AG04449 (cell line): Measurements from ENCODE around the gene SLC29A2.

ENCODE experiments used
- CTCF ChIA-PET: fragments of 350-600 bp; formaldehyde crosslinking; extraction: SDS; loops from one replicate; lab custom pipeline; 2021; ENCODE audit warnings: antibody characterized with exemption; lab: Yijun Ruan, JAX
- POLR2A ChIA-PET: fragments of 400-600, 350-600 bp; formaldehyde crosslinking; extraction: SDS; loops from one replicate; lab custom pipeline; 2020; ENCODE audit warnings: antibody characterized with exemption, inconsistent platforms; lab: Yijun Ruan, JAX
- DNase-seq: peaks from one replicate; pipeline ENCODE4 v3.0.0-alpha.2; 2010; ENCODE audit warnings: low read depth, low spot score
- H3K4me3 ChIP-seq: 2 replicates; pipeline ENCODE4 v1.5.1; 2011; ENCODE audit warnings: low read depth, mild to moderate bottlenecking, control low read depth, low read length
- TF ChIP-seq, protein P1 (sequence below): IDR thresholded peaks from one replicate; pipeline ENCODE4 v1.5.1; 2011; ENCODE audit warnings: mild to moderate bottlenecking, moderate library complexity, low read length, control low read depth, inconsistent platforms; ENCODE audit not compliant: insufficient read depth; ENCODE audit errors: missing control alignments

The SLC29A2 gene

DNA sequence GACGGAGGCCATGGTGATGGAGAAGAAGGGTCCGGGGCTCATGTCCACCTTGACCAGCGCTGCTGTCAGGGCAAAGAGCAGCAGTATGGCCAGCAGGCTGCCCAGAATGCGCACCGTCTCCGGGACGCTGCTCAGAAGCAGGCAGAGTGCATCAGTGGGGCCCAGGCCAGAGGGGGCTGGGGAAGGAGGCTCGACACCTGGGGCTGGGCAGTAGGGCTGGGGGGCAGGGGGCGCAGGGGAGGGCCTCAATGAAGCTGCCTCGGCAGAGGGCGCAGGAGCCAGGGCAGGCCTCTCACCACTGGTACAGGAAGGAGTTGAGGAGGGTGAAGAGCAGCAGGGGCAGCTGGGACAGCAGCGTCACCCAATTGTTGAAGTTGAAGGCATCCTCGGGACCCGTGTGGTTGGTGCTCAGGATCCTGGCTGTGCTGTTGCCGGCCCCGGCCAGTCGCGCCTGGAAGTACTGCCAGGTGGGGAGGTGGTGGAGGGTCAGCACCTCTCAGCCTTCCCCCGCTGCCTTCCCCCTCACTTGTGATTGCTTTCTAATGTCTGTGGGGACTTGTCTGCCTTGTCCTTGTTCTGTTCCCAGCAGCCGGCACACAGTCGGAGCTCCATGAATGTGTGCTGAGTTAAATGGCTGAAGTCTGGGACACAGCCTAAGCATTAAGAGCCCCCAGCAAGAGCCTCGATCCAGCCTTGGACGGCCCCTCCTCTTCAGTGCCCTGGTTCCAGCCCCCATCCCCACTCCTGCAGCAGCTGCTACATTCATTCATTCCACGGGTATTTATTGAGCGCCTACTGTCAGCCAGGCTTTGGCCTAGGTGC lies 2.3 kb downstream of the SLC29A2 start:
- ChIA-PET POLR2A (interaction anchor here (0.7 to 1.3 kb wide), 3 partner anchors 56 to 360 kb away, joined by 3 to 5 read pairs (median 3); no protein-coding TSS in a partner anchor), CTCF (interaction anchor here (1.2 to 10.1 kb wide), 5 partner anchors 18 to 58 kb away, joined by 3 to 197 read pairs (median 7); no protein-coding TSS in a partner anchor)
- no peak overlapping the region for H3K4me3 ChIP-seq
- DNase-seq, result no peak
- TF ChIP-seq, protein P1, sequence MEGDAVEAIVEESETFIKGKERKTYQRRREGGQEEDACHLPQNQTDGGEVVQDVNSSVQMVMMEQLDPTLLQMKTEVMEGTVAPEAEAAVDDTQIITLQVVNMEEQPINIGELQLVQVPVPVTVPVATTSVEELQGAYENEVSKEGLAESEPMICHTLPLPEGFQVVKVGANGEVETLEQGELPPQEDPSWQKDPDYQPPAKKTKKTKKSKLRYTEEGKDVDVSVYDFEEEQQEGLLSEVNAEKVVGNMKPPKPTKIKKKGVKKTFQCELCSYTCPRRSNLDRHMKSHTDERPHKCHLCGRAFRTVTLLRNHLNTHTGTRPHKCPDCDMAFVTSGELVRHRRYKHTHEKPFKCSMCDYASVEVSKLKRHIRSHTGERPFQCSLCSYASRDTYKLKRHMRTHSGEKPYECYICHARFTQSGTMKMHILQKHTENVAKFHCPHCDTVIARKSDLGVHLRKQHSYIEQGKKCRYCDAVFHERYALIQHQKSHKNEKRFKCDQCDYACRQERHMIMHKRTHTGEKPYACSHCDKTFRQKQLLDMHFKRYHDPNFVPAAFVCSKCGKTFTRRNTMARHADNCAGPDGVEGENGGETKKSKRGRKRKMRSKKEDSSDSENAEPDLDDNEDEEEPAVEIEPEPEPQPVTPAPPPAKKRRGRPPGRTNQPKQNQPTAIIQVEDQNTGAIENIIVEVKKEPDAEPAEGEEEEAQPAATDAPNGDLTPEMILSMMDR, result no peak

DNA sequence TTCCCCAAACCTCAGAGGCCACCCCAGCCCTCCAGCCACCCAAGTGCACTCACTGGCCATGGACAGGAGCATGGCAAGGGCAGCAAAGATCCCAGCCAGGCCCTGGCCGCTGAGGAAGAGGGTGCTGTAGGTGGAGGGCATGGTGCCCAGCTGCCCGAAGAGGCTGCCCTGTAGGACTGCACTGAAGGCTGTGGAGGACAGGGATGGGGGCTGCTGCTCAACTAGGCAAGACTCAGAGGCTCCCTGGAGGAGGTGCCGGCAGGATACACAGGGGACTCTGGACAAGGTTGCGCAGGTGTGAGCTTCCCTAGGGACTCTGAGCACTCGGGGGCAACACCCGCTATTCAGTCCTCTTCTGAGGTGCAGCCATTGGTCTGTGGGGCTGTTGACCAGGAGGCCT lies 3.1 kb downstream of the SLC29A2 start:
- TF ChIP-seq, protein P1, result no peak
- ChIA-PET CTCF (interaction anchor here (0.9 to 10.1 kb wide), 4 partner anchors 9 to 21 kb away, joined by 3 to 197 read pairs (median 22); no protein-coding TSS in a partner anchor), POLR2A (no interaction called here)
- no peak for DNase-seq
- H3K4me3 ChIP-seq, result no peak overlapping the region

DNA sequence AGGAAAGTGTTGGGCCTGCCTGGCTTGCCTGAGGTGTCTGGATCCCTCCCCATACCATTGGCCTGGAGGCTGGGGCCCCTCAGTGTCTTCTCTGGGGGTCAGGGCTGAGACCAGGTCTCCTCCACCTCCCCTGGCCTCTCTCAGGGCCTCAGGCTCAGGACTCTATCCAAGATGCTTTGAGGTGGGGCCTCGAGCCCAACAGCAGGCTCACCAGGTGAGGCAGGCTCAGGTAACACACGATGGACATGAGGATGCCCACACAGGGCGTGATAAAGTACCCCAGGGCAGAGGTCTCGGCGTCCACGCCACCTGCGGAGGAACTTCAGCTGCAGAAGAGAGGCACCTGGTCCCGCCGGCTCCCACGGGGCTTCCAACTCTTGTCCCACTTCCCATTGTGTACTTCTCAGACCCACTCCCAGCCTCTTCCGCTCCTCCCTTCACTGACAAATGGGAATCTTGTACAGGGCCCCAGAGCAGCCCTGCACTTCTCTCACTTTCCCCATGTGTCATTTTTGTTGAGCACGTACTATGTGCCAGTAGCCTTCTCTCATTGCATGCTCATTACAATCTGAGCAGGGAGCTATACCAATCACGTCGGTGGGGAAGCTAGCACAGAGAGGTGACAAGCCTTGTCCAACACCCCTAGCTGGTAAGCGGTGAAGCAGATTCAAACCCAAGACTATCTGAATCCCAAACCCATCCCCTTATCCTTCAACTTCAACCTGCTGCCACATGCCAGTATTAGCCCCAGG lies 3.8 kb downstream of the SLC29A2 start:
- TF ChIP-seq, protein P1, result no peak
- POLR2A ChIA-PET, result no interaction called here
- H3K4me3 ChIP-seq, result no peak overlapping the region
- CTCF ChIA-PET, result interaction anchor here (0.9 to 3.8 kb wide), 4 partner anchors 10 to 57 kb away, joined by 3 to 35 read pairs (median 10); no protein-coding TSS in a partner anchor
- DNase-seq, result no peak

DNA sequence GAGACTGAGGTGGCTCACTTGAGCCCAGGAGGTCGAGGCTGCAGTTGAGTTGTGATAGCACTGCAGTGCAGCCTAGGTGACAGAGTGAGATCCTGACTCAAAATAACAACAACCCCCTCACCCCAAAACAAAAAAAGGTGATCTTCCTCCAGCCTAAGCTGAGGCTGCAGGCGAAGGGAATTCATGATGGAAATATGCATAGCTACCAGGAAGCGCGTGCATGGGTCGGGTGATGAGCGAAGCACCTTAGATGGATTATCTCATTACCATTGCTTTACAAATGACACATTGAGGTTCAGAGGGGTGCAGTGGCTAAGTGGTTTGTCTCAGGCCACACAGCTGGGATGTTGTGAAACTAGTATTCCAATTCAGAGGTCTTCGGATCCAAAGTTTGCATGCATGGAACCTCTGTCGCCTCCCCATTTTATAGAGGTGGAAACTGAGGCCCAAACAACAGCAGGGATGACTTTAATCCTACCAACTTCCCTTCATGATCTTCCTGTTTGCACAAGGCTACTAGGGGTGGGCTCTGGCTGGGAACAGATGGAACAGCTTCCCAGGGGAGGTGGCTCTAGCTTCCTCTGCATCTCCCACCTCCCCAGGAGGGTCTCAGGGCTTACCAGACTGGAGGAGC lies 4.6 kb downstream of the SLC29A2 start:
- no peak for DNase-seq
- TF ChIP-seq, protein P1, result no peak
- ChIA-PET CTCF (interaction anchor here (1.2 to 3.8 kb wide), 4 partner anchors 18 to 56 kb away, joined by 3 to 35 read pairs (median 10); no protein-coding TSS in a partner anchor), POLR2A (no interaction called here)
- H3K4me3 ChIP-seq, result no peak overlapping the region

DNA sequence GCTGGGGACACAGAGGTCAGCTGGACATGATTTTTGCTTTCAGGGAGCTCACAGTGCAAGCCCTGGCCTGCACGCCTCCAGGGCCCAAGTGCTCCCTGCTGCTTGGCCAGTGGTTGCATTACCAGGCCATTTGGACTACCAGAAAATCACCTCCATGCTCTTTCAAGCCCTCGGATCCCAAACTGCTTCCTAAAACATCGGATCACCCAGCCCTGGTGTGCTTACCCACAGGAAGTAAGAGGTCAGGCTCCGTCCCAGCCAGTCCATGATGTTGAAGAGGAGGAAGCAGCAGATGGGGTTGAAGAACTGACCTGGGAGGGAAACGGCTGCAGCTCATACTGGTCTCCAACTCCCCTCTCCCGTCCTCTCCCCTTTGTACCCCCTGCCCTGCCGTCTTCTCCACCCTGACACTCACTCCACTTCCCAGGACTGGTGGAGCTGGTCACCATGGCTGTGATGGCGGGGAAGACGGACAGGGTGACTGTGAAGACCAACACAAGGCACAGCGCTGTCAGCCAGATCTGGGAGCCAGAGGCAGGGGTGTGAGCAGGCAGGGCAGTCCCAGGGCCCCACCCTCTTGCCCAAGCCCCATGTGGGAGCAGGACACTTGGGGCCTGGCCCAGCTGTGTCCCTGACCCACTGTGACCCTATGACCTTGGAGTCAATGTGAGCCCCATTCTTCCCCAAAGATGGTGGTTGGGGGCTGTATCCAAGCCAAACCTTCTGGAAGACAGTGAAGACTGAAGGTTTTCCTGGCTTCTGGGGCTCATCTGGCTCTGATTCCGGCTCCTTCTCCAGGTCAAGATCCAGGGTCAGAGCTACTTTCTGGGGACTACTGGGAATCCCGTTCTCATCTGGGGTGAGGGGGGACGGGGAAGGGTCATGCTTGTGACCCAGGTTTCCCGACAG lies 5.6 kb downstream of the SLC29A2 start:
- ChIA-PET CTCF (interaction anchor here (1.2 to 3.8 kb wide), 7 partner anchors 12 to 55 kb away, joined by 3 to 35 read pairs (median 6); partner anchors contain the start of gene B4GAT1), POLR2A (no interaction called here)
- H3K4me3 ChIP-seq, result no peak overlapping the region
- no peak for DNase-seq
- TF ChIP-seq, protein P1, result no peak
